ENCODE measurements around the gene SOCS3.

DNA sequence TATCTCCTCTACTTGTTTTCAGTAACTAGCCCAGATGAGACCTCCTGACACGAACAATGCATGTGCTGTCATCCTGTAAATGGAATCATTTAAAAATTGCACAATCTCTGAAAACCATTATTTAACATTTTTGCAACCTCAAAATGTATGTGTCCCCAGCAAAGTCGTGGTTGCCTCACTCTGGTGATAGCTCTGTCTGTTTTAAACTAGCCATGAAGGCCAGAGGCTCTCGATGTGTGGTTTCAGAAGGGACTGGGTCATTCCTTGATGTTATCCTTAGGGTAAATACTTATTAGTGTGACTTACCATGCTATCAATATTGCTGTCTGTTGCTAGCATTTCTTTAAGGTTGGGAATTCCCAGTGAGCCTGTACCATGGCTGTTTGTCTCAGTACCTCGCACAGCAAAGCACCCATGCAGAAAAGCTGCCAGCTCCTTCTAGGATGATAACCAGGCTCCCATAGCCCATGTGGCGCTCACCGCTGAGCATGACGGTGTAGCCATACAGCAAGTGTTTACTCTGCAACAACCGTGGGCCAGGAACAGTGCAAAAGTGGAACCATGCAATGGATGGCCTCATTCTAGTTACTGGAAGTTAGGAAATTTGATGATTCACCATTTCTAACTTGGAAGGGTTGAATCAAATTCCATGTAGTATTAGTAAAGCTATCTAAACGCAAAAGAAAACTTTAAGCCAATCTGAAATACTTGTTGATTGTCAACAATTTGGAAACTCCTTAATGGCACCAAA is 15.7 kb upstream of the SOCS3 start:
- no peak for TF ChIP-seq BHLHE40 (IDR thresholded peaks at IDR 0.05; ENCODE audit: borderline replicate concordance)
- no peak for TF ChIP-seq TARDBP (IDR thresholded peaks at IDR 0.05)
- TF ChIP-seq FOXA1 (IDR thresholded peaks at IDR 0.05), result no peak
- TF ChIP-seq SP1 (IDR thresholded peaks at IDR 0.05), result no peak
- no peak for TF ChIP-seq ZNF384 (IDR thresholded peaks at IDR 0.05)
- no peak for TF ChIP-seq FOXM1 (IDR thresholded peaks at IDR 0.05; ENCODE audit: borderline replicate concordance)
